SIG-M5 (cell line): ENCODE measurements around the gene CD320.

Experiments
- DNase-seq: peaks from one replicate; lab custom pipeline; 2025; lab: John Stamatoyannopoulos, UW

The CD320 gene

DNA sequence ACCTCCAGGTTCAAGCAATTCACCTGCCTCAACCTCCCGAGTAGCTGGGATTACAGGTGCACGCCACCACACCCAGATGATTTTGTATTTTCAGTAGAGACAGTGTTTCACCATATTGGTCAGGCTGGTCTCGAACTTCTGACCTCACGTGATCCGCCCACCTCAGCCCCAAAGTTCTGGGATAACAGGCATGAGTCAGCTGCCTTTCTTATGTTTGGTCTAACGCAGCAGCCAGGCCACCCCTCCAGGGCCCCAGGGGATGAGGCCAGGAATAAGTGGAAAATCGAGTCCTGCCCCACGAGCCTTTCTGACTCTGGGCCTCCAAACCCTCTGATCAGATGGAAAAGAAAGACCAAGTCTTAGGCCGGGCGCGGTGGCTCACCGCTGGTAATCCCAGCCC is 54.5 kb downstream of the CD320 start:
- no peak for DNase-seq

DNA sequence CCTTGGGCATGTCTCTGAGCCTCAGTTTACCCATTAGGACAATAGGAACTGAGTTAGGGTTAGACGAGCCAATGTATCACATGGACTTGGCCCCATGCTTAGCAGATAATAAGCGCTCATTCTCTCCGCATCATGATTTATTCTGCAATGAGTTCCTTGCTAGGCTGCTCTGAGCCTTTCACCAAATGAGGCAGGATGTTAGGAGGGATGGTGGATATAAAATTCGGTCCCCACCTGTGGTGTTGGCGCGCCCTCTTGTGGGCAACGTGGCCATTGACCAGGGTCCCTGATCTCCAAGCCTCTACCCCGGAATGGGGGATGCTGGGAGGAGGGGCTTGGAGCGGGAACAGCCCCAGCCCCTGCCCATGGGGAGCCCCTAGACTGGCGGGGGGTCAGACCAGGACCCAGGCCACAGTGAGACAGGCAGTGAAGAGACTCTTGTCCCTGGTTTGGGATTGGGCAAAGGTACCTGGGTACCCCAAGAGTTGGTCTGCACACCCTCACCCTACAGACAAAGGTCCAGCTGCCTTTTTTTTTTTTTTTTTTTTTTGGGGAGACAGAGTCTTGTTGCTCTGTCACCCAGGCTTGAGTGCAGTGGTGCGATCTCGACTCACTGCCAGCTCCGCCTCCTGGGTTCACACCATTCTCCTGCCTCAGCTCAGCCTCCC is 55.1 kb downstream of the CD320 start:
- no peak for DNase-seq
